ENCODE results near the gene C12orf43. TPM values are rescaled to one million over a fixed set of nuclear protein-coding genes. Genes with fewer than 3 reads are reported as not detected.

Gene C12orf43
- polyA plus RNA-seq, 1 donor from 2014 or later = 20.3 TPM

DNA sequence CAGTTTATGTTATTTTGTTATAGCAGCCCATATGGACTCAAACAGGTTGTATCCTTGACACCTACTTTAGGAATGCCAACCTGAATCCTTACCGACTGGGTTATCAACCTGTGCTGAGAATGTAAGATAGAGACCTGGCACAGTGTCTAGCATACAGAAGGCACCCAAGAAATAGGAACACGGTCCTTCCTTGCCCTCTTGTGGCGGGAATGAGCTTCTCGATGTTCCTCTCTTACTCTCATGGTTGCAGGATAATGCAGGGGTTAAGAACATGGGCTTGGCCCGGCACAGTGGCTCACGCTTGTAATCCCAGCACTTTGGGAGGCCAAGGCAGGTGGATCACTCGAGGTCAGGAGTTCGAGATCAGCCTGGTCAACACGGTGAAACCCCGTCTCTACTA, 6.5 kb downstream of the C12orf43 start:
- no peaks in the 10 kb centered on the region for H3K79me2 ChIP-seq (replicated peaks; ENCODE audit: insufficient read depth, low read length)
- no peaks in the 10 kb centered on the region for H3F3A ChIP-seq (ENCODE audit: insufficient read depth, low read length, poor library complexity, severe bottlenecking)
- H3K36me3 ChIP-seq (ENCODE audit: insufficient read depth, low read length) = peaks cover 7% of the 10 kb centered on the region
- no peak overlapping the region for H3K4me2 ChIP-seq (ENCODE audit: low read length)
- no peak overlapping the region for H2AFZ ChIP-seq (ENCODE audit: low read depth, low read length)
- H4K20me1 ChIP-seq (ENCODE audit: insufficient read depth) = no peaks in the 10 kb centered on the region
- no peak overlapping the region for H3K4me3 ChIP-seq (ENCODE audit: low read length)
- H3K27me3 ChIP-seq (ENCODE audit: insufficient read depth, low read depth, low read length) = no peaks in the 10 kb centered on the region
- TF ChIP-seq SMC3 (conservative IDR thresholded peaks at IDR 0.05; ENCODE audit: poor library complexity) (peak; percentile 69), EZH2 (IDR thresholded peaks at IDR 0.05; ENCODE audit: borderline replicate concordance, insufficient read depth, low read length, poor library complexity, severe bottlenecking) (no peak), POLR2AphosphoS5 (IDR thresholded peaks at IDR 0.05) (no peak), MXI1 (conservative IDR thresholded peaks at IDR 0.05; ENCODE audit: poor library complexity, severe bottlenecking) (no peak), EP300 (conservative IDR thresholded peaks at IDR 0.05; ENCODE audit: poor library complexity, severe bottlenecking) (no peak), TAF1 (IDR thresholded peaks at IDR 0.05; ENCODE audit: low read depth) (no peak), RAD21 (conservative IDR thresholded peaks at IDR 0.05) (peak; percentile 70)
- TF ChIP-seq, protein P1, sequence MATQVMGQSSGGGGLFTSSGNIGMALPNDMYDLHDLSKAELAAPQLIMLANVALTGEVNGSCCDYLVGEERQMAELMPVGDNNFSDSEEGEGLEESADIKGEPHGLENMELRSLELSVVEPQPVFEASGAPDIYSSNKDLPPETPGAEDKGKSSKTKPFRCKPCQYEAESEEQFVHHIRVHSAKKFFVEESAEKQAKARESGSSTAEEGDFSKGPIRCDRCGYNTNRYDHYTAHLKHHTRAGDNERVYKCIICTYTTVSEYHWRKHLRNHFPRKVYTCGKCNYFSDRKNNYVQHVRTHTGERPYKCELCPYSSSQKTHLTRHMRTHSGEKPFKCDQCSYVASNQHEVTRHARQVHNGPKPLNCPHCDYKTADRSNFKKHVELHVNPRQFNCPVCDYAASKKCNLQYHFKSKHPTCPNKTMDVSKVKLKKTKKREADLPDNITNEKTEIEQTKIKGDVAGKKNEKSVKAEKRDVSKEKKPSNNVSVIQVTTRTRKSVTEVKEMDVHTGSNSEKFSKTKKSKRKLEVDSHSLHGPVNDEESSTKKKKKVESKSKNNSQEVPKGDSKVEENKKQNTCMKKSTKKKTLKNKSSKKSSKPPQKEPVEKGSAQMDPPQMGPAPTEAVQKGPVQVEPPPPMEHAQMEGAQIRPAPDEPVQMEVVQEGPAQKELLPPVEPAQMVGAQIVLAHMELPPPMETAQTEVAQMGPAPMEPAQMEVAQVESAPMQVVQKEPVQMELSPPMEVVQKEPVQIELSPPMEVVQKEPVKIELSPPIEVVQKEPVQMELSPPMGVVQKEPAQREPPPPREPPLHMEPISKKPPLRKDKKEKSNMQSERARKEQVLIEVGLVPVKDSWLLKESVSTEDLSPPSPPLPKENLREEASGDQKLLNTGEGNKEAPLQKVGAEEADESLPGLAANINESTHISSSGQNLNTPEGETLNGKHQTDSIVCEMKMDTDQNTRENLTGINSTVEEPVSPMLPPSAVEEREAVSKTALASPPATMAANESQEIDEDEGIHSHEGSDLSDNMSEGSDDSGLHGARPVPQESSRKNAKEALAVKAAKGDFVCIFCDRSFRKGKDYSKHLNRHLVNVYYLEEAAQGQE (IDR thresholded peaks at IDR 0.05; ENCODE audit: borderline replicate concordance) = no peak
- TF ChIP-seq, protein P2, sequence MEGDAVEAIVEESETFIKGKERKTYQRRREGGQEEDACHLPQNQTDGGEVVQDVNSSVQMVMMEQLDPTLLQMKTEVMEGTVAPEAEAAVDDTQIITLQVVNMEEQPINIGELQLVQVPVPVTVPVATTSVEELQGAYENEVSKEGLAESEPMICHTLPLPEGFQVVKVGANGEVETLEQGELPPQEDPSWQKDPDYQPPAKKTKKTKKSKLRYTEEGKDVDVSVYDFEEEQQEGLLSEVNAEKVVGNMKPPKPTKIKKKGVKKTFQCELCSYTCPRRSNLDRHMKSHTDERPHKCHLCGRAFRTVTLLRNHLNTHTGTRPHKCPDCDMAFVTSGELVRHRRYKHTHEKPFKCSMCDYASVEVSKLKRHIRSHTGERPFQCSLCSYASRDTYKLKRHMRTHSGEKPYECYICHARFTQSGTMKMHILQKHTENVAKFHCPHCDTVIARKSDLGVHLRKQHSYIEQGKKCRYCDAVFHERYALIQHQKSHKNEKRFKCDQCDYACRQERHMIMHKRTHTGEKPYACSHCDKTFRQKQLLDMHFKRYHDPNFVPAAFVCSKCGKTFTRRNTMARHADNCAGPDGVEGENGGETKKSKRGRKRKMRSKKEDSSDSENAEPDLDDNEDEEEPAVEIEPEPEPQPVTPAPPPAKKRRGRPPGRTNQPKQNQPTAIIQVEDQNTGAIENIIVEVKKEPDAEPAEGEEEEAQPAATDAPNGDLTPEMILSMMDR (IDR thresholded peaks at IDR 0.05; ENCODE audit: poor library complexity, severe bottlenecking) = peak; percentile 62
- no peaks in the 10 kb centered on the region for H3K9me3 ChIP-seq (ENCODE audit: low read length)
- H3K27ac ChIP-seq (ENCODE audit: low read length) = no peak overlapping the region
- H3K9me2 ChIP-seq (ENCODE audit: insufficient read depth, low read length) = no peaks in the 10 kb centered on the region
- no peak overlapping the region for H3K9ac ChIP-seq (ENCODE audit: low read length)

DNA sequence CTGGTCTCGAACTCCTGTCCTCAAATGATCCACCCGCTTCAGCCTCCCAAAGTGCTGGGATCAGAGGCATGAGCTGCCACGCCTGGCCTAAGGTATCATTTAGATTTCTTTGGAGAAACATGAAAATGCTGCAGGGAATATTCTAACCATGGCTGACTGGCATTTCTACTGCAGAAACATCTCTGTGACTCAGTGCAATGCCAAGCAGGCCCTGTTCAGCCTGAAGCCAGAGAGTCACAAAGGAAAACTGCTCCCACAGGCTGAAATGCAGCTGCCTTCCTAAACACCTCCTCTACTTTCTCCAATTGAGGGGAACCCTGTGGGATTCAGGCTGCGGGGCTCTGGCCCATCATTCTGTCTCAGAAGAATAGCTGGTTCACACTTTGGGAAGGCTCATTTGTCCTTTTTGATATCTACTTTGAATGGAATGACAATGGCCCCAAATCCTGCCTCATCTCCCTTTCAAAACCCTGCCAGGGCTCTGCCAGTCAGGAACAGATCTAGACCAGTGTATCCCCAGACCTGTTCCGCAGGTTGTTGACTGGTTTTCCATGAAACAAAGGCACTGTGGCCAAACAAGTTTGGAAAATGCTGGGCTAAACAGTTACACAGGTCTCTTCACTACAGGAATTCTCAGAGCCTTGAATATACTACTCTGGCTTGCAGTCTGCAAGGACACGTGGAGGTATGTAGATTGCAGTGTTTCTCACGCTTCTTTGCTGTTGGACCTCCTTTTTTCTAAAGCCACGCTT, 7.8 kb downstream of the C12orf43 start:
- no peaks in the 10 kb centered on the region for H3K27me3 ChIP-seq (ENCODE audit: insufficient read depth, low read depth, low read length)
- no peaks in the 10 kb centered on the region for H3F3A ChIP-seq (ENCODE audit: insufficient read depth, low read length, poor library complexity, severe bottlenecking)
- H3K4me3 ChIP-seq (ENCODE audit: low read length) = no peak overlapping the region
- no peak overlapping the region for H2AFZ ChIP-seq (ENCODE audit: low read depth, low read length)
- TF ChIP-seq EP300 (conservative IDR thresholded peaks at IDR 0.05; ENCODE audit: poor library complexity, severe bottlenecking) (no peak), SMC3 (conservative IDR thresholded peaks at IDR 0.05; ENCODE audit: poor library complexity) (no peak), RAD21 (conservative IDR thresholded peaks at IDR 0.05) (no peak), TAF1 (IDR thresholded peaks at IDR 0.05; ENCODE audit: low read depth) (no peak), EZH2 (IDR thresholded peaks at IDR 0.05; ENCODE audit: borderline replicate concordance, insufficient read depth, low read length, poor library complexity, severe bottlenecking) (no peak), POLR2AphosphoS5 (IDR thresholded peaks at IDR 0.05) (no peak), MXI1 (conservative IDR thresholded peaks at IDR 0.05; ENCODE audit: poor library complexity, severe bottlenecking) (no peak)
- TF ChIP-seq, protein P2 (IDR thresholded peaks at IDR 0.05; ENCODE audit: poor library complexity, severe bottlenecking) = no peak
- TF ChIP-seq, protein P1 (IDR thresholded peaks at IDR 0.05; ENCODE audit: borderline replicate concordance) = no peak
- no peaks in the 10 kb centered on the region for H3K79me2 ChIP-seq (replicated peaks; ENCODE audit: insufficient read depth, low read length)
- no peaks in the 10 kb centered on the region for H3K9me2 ChIP-seq (ENCODE audit: insufficient read depth, low read length)
- no peak overlapping the region for H3K4me2 ChIP-seq (ENCODE audit: low read length)
- H3K36me3 ChIP-seq (ENCODE audit: insufficient read depth, low read length) = peaks cover 12% of the 10 kb centered on the region
- H4K20me1 ChIP-seq (ENCODE audit: insufficient read depth) = no peaks in the 10 kb centered on the region
- H3K9ac ChIP-seq (ENCODE audit: low read length) = no peak overlapping the region
- no peaks in the 10 kb centered on the region for H3K9me3 ChIP-seq (ENCODE audit: low read length)
- no peak overlapping the region for H3K27ac ChIP-seq (ENCODE audit: low read length)
